Stromal cell of bone marrow (primary cell): ENCODE measurements around the gene COPZ1.
"Not testable (repeated sequence)": the region's sequence is repeated elsewhere in the genome, so short reads cannot be mapped to it uniquely, and the experiment has no call there.

ENCODE experiments used
- DNase-seq: peaks from one replicate; pipeline ENCODE4 v3.0.0-alpha.2; 2012; ENCODE audit warnings: low read depth

Gene COPZ1

DNA sequence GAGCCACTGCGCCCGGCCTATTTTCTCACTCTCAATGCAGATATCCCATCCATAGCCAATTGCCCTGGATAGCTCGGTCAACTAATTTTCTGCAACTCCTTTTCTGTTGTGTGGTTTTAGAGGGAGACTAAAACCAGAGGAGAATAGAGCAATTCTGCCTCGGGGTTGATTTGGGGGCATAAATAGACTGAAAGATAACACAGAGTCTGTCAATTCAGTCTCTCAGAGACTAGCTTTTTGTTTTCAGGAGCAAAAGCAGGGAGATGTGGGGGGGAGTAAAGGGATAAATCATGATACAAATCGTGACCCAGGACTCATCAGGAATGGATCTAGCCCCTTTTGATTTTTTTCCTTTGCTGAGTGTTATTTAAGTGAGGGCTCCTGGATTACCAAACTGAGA lies 6.5 kb downstream of the COPZ1 start:
- DNase-seq = no peak

GRCh38 chr12:54333420-54334034 lies 8.6 kb downstream of the COPZ1 start:
- no peak for DNase-seq

GRCh38 chr12:54337280-54337842 lies 12.4 kb downstream of the COPZ1 start:
- DNase-seq = no peak

- DNase-seq = no peak
Measured at GRCh38 chr12:54337854-54338650, 13.1 kb downstream of the COPZ1 start.

GRCh38 chr12:54338698-54339296 lies 13.9 kb downstream of the COPZ1 start:
- no peak for DNase-seq

- DNase-seq = no peak
Measured at GRCh38 chr12:54340846-54341245, 15.9 kb downstream of the COPZ1 start.

DNA sequence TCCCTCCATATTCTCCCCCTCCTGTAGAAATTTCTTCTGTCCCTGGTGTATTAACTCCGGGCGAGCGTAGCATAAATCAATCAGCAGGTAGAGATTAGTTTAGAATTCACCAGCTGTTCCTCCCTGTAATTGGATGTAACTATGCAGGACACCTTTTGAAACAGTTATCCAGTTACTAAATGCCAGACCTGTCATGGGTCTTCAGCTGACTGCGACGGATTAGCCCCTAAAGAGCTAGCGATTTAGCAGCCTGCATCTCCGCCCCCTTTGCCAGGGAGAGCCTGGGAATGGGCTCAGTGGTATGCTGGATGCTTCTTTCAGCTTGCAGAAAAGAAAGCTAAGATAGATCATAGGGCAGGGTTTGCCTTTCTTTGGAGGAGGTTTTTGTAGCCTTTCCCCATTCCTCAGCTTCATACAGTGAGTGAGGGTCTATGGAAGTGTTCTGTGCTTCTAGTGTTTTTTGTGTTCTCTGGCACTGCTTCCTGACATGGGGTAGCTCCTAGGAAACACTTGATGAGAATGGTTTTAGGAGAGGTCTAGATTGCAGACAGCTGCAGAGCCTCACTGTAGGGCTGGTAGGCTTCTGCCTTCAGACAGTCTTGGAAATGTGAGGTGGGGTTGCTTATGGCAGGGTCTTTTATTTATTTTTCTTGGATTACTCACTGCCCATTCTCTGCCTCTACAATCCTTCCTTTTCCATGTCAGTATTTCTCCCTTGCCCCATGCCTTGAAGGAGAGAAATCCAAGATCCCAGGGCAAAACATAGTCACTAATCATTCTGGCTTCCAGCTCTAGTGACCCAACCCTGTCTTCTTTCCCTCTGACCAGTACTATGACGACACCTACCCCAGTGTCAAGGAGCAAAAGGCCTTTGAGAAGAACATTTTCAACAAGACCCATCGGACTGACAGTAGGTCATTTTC lies 16.7 kb downstream of the COPZ1 start:
- DNase-seq = no peak

GRCh38 chr12:54349036-54349435 lies 24.1 kb downstream of the COPZ1 start:
- DNase-seq = no peak

DNA sequence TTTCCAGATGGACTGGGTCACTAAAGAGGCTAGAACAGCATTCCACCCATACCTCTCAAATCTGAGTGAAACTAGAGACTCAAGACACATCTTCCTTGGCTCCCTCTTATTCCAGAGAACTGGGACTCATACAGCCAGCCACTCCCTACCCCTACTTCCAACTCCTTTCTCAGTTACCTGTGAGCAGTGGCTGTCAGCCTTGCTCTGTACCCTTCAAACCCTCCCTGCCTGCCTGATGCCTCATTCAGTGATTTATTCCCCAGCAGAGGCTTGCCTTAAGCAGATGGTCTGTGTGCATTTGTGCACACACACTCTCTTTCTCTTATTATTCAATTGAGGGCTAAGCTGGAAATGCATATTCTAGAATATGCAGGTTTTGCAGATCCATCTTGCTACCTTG lies 24.7 kb downstream of the COPZ1 start:
- no peak for DNase-seq

- no peak for DNase-seq
Measured at GRCh38 chr12:54350743-54351142, 25.8 kb downstream of the COPZ1 start.

- DNase-seq = no peak
Measured at GRCh38 chr12:54351341-54351740, 26.4 kb downstream of the COPZ1 start.

GRCh38 chr12:54352022-54352531 lies 27.1 kb downstream of the COPZ1 start:
- DNase-seq = no peak

DNA sequence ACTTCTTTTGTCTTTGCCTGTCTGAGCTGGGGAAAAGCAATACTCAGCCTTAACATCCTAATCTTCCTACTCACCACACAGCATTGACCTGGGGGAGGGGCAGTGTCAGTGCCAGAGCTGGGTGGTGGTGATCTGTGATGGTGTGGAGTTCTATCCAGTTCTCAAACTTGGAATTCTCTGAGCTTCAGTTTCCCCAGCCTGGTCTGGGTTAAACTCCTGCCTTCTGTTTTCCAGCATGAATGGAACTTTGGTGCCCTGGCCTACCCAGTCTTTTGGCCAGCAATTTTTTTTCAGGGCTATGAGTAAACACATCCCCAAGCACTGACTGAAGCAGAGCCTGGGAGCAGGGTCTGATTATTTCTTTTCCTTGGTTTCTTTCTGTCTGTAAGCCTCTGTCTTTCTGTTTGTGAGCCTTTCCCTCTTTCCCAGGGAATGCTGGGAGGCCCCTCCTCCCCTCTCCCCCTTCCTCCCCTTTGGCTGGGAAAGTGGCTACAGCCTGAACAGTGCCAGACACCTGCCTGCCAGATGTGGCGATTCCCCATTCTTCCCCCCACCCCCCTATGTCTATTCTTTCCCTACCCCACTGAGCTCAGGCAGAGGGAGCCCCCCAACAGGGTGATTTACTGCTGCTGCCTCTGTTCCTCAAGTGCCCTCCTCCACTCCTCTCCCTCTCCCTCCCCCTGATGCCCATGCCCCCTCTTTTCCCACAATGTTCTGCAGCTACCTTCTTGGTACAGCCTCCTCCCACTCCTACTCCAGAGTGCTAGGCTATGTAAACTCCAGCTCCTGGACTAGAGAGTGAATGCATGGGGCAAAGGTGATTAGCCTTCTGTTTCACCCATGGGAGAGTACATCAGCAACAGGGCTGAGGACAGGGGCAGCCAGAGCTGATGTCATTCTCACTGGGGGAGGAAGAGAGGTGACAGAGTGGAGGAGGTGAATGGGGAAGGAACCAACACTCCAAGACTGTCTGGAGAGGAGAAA lies 28.3 kb downstream of the COPZ1 start:
- no peak for DNase-seq

DNA sequence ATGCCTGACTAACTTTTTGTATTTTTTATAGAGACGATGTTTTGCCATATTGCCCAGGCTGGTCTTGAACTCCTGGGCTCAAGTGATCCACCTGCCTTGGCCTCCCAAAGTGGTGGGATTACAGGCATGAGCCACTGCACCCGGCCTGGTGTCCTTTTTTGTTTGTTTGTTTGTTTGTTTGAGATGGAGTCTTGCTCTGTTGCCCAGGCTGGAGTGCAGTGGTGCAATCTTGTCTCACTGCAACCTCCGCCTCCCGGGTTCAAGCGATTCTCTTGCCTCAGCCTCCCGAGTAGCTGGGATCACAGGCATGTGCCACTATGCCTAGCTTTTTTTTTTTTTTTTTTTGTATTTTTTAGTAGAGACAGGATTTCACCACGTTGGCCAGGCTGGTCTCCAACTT lies 29.3 kb downstream of the COPZ1 start:
- DNase-seq = not testable (repeated sequence)

- DNase-seq = no peak
Measured at GRCh38 chr12:54355104-54355815, 30.3 kb downstream of the COPZ1 start.

DNA sequence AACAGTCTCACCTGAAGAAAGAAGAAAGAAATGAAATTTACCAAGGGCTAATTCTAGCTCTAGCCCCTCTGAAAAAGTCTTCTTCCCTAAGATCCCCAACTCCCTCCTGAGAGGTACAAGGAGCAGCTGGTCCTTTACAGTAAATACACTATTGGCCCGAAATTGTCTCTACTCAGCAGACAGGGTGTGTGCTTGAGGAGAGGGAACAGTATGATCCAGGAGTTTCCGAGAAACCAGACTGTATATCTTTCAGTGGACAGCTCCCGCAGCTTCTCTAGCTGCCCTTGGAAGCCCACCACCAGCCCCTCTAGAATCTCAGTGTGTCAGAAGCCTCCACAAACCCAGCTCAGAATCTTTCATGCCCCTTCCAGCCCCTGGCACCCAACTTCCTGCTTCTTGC lies 31.3 kb downstream of the COPZ1 start:
- DNase-seq = no peak

DNA sequence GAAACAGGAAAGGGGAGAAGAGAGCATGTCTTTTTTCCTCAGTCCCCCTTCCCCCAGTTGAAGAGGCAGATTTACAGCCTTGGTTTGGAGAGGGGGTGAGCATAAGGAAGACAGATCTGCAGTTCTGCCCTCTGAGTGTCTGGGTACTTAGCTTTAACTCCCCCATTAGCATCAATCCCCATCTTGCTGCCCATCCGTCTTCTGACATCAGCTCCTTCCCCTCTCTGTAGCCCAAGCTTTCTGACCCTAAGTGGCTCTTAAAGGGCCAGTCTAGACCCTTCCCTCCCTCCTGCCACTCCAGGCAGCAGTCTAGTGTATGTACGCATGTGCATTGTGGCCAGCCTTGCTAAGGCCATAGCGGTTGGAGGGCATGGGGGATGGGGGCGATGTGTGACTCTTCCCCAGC lies 32.0 kb downstream of the COPZ1 start:
- DNase-seq = no peak

GRCh38 chr12:54357506-54358190 lies 32.7 kb downstream of the COPZ1 start:
- no peak for DNase-seq
